HepG2 (cell line): Measurements from ENCODE around the gene ERH.

Experiments
- ATF1 ChIP-seq: IDR thresholded peaks from 2 replicates; pipeline ENCODE4 v1.6.1; 2016; ENCODE audit warnings: mild to moderate bottlenecking, control low read depth
- ATF7 ChIP-seq, 2 experiments: fragments of 450-650 bp in 1 of 2; sonication (generic) in 1 of 2; formaldehyde crosslinking in 1 of 2; IDR thresholded peaks; 2 replicates each; pipeline versions ENCODE4 v1.4.0 to v1.6.1; 2016 to 2020; ENCODE audit warnings: antibody characterized with exemption in 1 of 2, mild to moderate bottlenecking in 1 of 2, missing genetic modification reagents in 1 of 2
- CEBPB ChIP-seq: IDR thresholded peaks from 2 replicates; pipeline ENCODE4 v1.6.1; 2011; ENCODE audit warnings: low read depth, low read length, improper control_type of control experiment, borderline replicate concordance
- E2F2 ChIP-seq: sonication (generic); formaldehyde crosslinking; IDR thresholded peaks from 2 replicates; pipeline ENCODE4 v1.4.0; 2020; ENCODE audit warnings: missing genetic modification reagents, borderline replicate concordance
- HMG20B ChIP-seq: conservative IDR thresholded peaks from 2 replicates; pipeline ENCODE4 v1.6.1; 2016; ENCODE audit warnings: missing genetic modification reagents, missing compliant biosample characterization
- MAFF ChIP-seq: IDR thresholded peaks from 2 replicates; pipeline ENCODE4 v1.6.1; 2011; ENCODE audit warnings: low read depth, low read length, improper control_type of control experiment
- MYC ChIP-seq: sonication (generic); formaldehyde crosslinking; IDR thresholded peaks from 2 replicates; pipeline ENCODE4 v1.9.0; 2021; ENCODE audit warnings: missing genetic modification reagents, borderline replicate concordance
- PCBP1 ChIP-seq: fragments of 200-400 bp; formaldehyde crosslinking; IDR thresholded peaks from 2 replicates; pipeline ENCODE4 v1.6.1; 2017; ENCODE audit warnings: mild to moderate bottlenecking, low read depth, low read length, borderline replicate concordance
- PHF20 ChIP-seq: sonication (generic); formaldehyde crosslinking; IDR thresholded peaks from 2 replicates; pipeline ENCODE4 v1.5.0; 2020; ENCODE audit warnings: mild to moderate bottlenecking, missing genetic modification reagents
- SUZ12 ChIP-seq: fragments of 150-350 bp; IDR thresholded peaks from 2 replicates; pipeline ENCODE4 v1.6.1; 2014; ENCODE audit warnings: low read depth, low read length
- TF ChIP-seq, protein P1 (sequence below), 2 experiments: IDR thresholded peaks; 2 replicates each; pipeline ENCODE4 v1.6.1; 2011 to 2012; ENCODE audit warnings: low read length in 2 of 2, borderline replicate concordance in 1 of 2, low read depth in 1 of 2, mild to moderate bottlenecking in 1 of 2, moderate library complexity in 1 of 2

DNA sequence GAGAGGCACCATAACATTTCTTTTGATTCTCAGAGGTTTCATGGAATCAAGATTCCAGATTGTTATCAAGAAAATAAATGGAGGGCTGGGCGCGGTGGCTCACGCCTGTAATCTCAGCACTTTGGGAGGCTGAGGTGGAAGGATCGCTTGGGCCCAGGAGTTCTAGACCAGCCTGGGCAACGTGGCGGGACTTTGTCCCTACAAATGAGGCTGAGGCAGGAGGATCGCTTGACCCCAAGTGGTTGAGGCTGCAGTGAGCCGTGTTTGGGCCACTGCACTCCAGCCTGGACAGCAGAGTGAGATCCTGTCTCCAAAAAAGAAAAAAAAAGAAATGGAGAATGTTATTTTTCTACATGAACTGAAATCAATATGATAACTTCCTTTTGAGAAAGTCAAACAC is 1.7 kb upstream of the ERH start:
- TF ChIP-seq CEBPB (no peak), ATF1 (no peak), PHF20 (CRISPR knock-in tag) (no peak), PCBP1 (no peak), SUZ12 (no peak), MAFF (no peak), ATF7 (IDR thresholded peaks at IDR 0.05) (no peak), ATF7 (CRISPR knock-in tag; IDR thresholded peaks at IDR 0.05) (no peak), HMG20B (CRISPR knock-in tag) (no peak), E2F2 (CRISPR knock-in tag) (no peak), MYC (CRISPR knock-in tag) (0 out of 2 replicates have a peak, but pooled peaks have one; percentile 34)
- TF ChIP-seq, protein P1, sequence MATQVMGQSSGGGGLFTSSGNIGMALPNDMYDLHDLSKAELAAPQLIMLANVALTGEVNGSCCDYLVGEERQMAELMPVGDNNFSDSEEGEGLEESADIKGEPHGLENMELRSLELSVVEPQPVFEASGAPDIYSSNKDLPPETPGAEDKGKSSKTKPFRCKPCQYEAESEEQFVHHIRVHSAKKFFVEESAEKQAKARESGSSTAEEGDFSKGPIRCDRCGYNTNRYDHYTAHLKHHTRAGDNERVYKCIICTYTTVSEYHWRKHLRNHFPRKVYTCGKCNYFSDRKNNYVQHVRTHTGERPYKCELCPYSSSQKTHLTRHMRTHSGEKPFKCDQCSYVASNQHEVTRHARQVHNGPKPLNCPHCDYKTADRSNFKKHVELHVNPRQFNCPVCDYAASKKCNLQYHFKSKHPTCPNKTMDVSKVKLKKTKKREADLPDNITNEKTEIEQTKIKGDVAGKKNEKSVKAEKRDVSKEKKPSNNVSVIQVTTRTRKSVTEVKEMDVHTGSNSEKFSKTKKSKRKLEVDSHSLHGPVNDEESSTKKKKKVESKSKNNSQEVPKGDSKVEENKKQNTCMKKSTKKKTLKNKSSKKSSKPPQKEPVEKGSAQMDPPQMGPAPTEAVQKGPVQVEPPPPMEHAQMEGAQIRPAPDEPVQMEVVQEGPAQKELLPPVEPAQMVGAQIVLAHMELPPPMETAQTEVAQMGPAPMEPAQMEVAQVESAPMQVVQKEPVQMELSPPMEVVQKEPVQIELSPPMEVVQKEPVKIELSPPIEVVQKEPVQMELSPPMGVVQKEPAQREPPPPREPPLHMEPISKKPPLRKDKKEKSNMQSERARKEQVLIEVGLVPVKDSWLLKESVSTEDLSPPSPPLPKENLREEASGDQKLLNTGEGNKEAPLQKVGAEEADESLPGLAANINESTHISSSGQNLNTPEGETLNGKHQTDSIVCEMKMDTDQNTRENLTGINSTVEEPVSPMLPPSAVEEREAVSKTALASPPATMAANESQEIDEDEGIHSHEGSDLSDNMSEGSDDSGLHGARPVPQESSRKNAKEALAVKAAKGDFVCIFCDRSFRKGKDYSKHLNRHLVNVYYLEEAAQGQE (IDR thresholded peaks at IDR 0.05; ENCODE audit: borderline replicate concordance in 1 of 2, low read depth in 1 of 2, low read length in 2 of 2), result no peak
